GM21447 (cell line): ENCODE measurements around the gene HOXC10.

Experiments
- ATAC-seq: cut with Tn5 transposase; IDR thresholded peaks from one replicate; pipeline ENCODE4 v1.9.1; 2021; ENCODE audit not compliant: unreplicated experiment

The HOXC10 gene

GRCh38 chr12:53964315-53964713 is 20.6 kb upstream of the HOXC10 start:
- ATAC-seq: no peak

- ATAC-seq: no peak
Observed at GRCh38 chr12:53965281-53966084, 19.5 kb upstream of the HOXC10 start.

- ATAC-seq: no peak
Observed at GRCh38 chr12:53966085-53966384, 18.9 kb upstream of the HOXC10 start.

- ATAC-seq: no peak
Observed at GRCh38 chr12:53966385-53967133, 18.4 kb upstream of the HOXC10 start.

GRCh38 chr12:53967421-53967925 is 17.5 kb upstream of the HOXC10 start:
- no peak for ATAC-seq

GRCh38 chr12:53968214-53969127 is 16.5 kb upstream of the HOXC10 start:
- ATAC-seq: no peak

GRCh38 chr12:53969588-53970259 is 15.2 kb upstream of the HOXC10 start:
- ATAC-seq: no peak

- no peak for ATAC-seq
Observed at GRCh38 chr12:53970451-53970850, 14.5 kb upstream of the HOXC10 start.

GRCh38 chr12:53971129-53971528 is 13.8 kb upstream of the HOXC10 start:
- no peak for ATAC-seq

- ATAC-seq: no peak
Observed at GRCh38 chr12:53971686-53972085, 13.3 kb upstream of the HOXC10 start.

GRCh38 chr12:53972152-53972702 is 12.7 kb upstream of the HOXC10 start:
- no peak for ATAC-seq

GRCh38 chr12:53972722-53973235 is 12.2 kb upstream of the HOXC10 start, which contains the start of gene HOXC11:
HOXC11 (plus strand) TSS chr12:53973126; CDS start chr12:53973242, 116 bp downstream.
- ATAC-seq: no peak

- no peak for ATAC-seq
Observed at GRCh38 chr12:53973236-53974042, 11.5 kb upstream of the HOXC10 start.

- ATAC-seq: no peak
Observed at GRCh38 chr12:53974084-53975063, 10.6 kb upstream of the HOXC10 start, which contains the start of gene HOTAIR. HOTAIR (minus strand) TSS chr12:53974954.

GRCh38 chr12:53975064-53975471 is 9.9 kb upstream of the HOXC10 start:
- ATAC-seq: no peak

GRCh38 chr12:53975479-53976152 is 9.3 kb upstream of the HOXC10 start:
- no peak for ATAC-seq

- no peak for ATAC-seq
Observed at GRCh38 chr12:53976172-53976822, 8.6 kb upstream of the HOXC10 start.
